Activated naive CD8-positive, alpha-beta T cell treated with anti-CD3 and anti-CD28 coated beads, Interleukin-2, amount 50 U/mL, for 16 hours (primary cell): ENCODE measurements around the gene HOXA1.

Experiments
- DNase-seq: peaks from one replicate; pipeline ENCODE4 v3.0.0-alpha.2; 2020; ENCODE audit warnings: low read depth, low spot score

The HOXA1 gene

DNA sequence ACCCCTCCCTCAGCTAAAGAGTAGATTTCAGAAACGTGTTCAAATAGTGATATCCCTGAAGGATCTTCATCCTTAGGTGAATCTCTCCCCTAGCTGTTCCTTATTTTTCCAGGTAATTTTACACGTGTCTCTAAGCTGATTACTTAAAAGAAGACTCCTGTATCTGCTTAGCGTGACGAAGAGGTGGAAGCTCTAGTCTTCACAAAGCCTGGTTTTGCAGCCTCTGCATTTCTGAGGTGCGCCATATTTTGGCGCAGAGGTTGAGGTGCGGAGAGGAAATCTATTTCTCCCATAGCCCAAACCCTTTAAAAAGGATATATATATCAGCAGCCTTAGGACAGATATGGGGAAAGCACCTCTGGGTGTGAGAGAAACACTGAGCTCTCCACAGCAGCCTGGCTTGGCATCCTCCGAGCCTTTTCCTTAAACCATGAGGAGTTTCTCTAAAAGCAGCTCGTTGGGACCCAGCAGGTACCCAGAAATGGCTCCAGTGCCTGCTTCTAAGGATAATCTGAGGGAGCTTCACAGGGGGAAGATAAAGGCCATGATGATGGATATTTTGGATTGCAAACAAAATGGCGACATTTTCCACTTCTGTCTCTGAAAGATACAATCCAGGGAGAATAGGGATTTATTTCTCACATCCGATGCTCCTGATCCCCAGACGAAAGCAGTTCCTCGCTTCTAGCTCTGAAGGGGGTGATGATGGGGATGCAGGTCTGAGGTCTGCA, 9.7 kb upstream of the HOXA1 start:
- DNase-seq, result no peak

DNA sequence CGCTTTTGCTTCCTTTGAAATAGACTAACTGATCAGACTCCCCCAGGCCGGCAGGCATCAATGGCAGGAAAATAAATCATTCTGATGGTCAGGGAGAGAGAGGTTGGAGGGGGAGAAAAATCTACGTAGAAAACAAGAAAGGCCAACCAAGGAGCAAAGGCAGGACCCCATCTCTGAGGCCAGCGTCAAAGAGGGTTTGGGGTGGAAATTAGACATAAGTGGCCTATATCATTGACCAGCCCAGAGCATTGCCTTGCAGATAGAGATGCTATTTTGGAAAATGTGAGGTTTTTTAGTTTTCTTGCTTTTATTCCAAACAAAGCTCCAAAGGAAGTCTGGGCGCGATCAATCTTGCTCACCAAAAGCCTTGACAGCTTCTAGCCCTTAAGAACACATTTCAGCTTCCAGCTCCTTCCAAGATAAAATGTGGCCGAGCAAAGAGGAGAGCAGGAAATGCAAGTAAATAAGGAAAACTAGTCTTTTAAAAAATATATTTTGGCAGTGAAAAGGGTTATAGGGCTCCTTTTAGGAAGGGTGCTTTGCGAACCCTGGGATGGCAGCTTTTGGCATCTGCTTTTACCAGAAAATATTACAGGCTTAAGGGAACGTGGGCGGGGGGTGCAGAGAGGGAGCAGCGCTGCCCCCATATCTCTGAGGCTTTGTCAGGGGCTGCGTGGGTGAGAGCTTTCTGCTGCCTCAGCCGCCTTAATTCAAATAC, 8.7 kb upstream of the HOXA1 start:
- DNase-seq, result no peak

DNA sequence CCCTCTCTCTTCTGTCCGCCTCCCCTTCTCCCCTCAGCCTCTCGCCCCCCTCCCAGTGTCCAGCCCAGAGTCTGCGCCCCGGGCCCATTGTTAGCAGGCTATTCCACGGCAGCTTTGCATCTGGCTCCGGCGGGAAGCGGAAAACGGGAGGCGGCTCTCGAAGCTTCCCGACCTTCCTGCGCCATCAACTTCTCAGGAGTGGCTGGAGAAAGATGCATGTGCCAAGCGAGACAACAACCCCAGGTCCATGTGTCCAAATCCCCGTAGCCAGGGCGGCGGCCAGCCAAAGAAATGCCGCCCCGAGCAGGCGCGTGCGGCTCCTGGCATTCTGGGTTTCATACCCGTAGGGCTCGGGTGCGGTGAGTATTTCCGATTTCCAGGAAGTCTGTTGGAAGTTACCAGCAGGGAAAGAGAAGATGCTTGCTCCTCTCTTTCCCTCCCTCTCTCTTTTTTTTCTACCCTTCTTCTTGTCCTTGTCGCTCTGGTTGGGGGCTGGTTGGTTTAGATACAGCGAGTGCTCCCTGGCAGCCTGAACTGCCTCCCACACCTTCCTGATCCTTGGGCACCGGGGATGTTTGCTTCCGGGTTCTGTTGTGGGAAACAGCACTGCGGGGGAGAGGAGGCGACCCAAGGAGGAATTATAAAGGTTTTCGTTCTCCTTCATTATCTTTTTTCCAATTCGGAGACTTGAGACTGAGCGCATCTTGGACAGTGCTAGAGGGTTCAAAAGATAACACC, 7.9 kb upstream of the HOXA1 start:
- DNase-seq, result no peak

DNA sequence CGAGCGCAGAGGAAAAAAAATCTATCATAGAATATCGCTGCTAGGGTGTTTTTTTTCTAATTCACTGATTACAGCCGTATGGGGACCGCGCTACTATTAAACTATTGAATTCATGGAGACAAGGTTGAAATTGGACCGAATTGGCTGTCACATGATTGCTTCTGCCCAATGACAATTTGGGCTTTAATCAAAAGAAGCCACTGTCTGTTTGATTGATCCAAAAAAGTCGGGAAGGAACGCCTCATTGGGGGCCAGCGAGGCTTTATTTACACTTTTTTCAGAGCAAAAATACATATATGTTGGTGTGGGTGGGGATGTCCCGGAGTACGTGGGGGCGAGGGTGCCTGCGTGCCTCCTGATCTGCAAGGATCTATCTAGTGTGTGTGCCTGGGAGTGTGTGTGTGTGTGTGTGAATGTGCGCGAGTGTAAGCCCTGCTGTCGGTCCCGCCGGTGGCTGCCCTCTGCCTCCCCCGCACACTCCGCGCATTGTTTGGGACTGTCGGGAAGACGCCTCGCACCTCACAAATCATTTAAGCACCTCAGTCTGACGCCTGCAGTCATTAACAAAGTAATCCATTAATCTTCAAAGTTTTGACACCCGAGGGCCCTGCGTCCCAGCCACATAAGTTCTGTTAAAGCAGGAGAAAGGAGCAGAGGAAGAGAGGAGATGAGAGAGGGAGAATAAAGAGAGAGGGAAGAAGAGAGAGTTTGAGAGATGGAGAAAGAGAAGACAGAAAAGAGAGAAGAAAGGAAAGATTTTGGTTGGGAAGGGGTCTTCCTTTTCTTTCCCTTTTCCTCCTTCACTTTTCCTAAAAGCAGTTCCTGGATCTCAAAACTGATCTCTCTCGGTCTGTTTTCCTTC, 7.0 kb upstream of the HOXA1 start, which contains the start of gene HOXA2:
HOXA2 (minus strand) TSS at position 103 of the 862 bp plus-strand sequence. CDS start 183 bp downstream, outside the sequence.
- DNase-seq, result no peak

DNA sequence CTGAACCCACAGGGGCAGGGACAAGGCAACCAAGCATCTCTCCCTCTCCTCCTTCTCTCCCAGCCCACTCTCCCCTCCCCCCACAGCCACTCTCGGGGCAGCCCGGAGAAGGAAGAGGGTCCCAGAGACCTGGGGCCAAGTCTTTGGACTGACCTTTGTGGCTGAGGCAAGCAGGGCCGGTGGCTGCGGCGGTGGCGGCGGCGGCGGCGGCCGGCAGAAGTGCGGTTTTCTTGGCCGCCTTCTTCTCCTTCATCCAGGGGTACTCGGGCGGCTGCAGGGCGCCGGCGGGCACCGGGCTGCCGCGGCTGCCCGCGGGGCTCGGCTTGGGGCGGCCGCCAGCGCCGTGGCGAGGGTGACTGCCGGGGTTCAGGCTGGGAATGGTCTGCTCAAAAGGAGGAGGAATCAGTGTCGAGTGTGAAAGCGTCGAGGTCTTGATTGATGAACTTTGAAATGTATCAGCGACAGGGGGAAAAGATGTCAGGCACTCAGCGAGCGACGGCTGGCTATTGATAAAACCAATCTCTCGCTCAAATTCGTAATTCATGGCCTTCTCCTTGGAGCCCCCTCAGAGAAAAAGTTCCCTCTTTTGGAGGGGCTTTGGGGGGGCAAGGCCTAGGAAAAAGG, 6.3 kb upstream of the HOXA1 start:
- no peak for DNase-seq

DNA sequence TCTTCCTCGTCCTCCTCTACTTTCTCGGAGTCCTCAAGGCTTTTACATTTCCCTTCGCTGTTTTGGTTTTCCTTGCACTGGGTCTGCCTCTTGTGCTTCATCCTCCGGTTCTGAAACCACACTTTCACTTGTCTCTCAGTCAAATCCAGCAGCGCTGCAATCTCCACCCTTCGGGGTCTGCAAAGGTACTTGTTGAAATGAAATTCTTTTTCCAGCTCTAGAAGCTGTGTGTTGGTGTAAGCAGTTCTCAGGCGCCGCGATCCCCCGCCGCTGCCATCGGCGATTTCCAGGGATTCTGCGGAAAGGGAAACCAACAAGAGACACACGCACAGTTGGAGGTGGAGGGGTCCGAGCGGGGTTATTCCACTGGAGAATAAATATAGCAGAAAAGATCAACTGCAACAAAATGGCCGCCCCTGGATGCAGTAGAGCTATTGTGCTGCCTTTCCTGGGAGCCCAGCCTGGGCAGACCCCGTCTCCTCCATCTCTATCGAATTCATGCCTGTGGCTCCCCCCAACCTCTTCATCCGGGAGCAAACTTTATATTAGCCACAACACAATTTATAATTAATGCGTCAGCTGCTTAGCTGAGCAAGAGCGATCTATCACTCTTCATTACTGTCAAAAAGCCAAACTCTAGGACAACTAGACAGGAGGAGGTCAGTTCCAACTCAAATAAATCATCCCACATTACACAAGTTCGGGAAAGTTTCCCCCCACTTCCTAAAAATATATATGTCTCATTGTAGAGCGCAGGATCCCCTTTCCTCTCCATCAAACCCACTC, 5.6 kb upstream of the HOXA1 start:
- DNase-seq, result no peak

DNA sequence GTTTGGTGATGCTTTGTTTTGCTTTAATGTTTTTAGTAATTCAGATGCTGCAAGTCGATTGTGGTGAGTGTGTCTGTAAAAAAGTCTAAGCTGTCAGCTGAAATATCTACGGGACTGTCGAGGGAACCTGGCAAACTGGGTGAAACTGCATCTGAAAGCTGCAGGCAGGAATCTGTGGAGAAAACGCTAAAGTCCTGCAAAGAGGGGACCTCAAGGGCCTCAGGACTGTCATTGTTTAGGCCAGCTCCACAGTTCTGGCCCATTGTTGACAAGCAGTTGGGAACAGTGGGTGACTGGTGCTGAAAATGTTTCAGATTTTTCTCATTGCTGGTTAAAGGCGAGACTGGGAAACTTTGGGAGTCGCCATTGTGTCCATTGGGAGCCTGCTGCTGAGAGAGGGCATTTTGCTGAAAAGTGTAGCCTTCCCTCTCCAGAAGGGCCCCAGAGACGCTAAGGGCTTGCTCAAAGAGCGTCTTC, 4.9 kb upstream of the HOXA1 start:
- DNase-seq, result no peak

DNA sequence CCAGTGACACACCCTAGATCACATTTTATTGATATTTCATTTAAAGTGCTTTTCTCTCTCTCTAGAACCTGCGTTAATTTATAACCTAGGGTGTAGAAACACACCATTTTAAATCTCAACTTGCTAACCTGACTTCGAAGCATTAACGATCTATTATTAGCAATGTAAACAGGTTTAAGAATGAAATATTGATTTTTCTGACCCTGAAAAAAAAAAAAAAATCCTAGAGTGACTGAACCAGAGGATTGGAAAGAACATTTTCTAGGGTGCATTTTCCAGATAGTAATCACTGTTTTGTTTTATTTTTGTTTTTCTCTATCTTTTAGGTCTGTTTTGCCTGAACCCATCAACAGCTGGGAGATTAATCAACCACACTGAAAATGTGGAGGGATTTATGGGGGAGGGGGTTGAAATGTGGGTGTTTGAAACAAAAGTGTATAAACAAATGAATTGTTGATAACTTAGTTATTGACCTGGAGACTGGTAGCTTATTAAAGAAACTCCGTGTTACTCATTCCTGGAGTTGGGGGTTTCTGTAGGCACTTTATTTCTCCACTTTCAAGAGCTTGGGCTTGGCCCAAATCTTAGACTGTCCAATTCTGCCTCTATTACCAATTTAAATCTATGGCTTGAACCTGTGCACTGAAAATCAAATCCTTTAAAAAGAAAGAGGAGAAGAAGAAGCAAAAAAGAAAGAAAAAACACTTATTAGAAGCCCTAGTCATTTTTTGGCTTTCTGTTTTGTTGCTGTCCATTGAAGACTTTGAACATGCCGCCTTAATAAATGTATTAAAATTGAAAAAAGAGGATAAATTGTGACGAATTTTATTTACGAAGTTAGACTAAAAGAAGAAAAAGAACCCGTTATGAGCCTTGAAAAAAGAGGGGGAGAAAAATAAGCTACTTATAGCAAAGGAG, 3.9 kb upstream of the HOXA1 start:
- no peak for DNase-seq

DNA sequence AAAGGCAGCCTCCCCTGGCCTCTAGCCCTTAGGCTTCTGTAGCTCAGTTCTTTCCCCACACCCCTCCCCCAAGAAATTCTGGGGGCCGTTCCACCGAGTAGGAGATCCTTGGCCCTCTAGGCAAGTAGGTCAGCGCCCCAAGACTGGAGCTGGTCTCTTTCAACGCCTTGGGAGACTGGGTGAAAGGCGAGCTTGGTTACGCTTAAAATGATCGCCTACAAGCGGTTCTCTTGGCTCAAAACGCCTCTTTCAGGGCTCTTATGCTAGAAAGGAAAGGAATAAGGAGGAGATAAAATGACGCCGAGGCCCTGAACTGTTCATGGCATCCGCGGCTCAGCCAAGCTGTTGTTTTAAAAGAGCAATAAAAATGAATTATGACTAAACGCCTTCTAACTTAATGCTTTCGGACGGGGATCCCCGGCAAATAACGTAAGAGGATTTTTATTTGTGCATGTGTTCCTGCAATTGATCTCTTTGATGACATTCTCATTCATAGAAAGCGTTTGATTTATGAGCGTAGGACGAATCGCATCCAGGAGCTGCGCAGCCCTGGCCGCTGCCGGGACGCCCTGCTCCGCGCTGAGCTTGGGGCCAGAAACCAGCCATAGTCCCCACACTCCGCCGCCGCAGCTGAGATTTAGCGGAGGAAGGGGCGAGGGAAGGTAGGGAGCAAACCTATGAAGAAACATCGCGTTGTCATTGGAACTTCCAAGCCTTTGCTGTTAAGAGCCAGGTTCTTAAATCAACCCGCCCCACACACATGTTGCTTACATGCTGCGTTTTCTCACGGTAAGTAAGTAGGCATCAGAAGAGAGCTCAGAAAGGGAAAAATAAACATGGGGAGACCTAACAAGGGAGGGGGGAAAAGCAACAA, 3.0 kb upstream of the HOXA1 start:
- DNase-seq, result no peak

DNA sequence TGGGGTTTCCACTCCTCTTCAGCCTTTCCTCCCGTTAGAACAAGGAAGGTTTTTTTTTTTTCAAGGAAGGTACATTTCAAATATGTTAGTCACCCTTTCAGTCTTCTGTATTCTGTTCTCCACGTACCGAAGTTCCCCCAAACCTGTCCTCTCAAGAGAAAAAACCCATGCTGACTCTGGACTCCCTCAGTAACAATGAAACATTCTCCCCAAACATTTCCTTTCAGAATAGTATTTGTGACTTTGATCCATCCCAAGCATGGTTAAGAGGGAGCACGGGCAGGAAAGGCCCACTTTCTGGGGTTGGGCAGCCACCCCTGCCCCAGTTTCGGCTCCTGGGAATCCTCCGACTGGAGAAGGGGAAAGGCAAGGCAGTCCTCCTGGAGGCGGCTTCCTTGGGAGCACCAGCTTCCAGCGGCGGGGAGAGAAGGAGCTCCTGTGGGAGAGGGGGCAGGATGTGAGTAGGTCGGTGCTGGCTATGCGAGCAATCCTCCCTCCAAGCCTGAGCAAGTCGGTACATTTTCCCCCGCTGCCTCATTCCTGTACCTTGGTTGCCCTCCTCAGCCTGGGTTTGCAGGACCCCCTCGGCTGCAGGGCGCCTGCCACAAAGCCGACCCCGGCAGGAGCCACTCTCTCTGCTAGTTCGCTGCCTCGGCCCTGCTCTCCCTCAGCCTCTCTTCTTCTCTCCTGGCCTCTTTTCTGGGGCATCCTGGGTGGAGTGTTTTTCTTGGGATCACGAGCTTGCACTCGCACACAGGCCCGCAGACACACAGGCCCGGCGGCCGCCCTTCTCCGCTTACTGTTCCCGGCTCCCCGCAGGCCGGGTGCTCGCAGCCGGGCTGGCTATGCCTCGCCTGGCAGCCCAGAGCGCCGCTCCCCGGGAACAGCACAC, 2.1 kb upstream of the HOXA1 start:
- DNase-seq, result no peak

DNA sequence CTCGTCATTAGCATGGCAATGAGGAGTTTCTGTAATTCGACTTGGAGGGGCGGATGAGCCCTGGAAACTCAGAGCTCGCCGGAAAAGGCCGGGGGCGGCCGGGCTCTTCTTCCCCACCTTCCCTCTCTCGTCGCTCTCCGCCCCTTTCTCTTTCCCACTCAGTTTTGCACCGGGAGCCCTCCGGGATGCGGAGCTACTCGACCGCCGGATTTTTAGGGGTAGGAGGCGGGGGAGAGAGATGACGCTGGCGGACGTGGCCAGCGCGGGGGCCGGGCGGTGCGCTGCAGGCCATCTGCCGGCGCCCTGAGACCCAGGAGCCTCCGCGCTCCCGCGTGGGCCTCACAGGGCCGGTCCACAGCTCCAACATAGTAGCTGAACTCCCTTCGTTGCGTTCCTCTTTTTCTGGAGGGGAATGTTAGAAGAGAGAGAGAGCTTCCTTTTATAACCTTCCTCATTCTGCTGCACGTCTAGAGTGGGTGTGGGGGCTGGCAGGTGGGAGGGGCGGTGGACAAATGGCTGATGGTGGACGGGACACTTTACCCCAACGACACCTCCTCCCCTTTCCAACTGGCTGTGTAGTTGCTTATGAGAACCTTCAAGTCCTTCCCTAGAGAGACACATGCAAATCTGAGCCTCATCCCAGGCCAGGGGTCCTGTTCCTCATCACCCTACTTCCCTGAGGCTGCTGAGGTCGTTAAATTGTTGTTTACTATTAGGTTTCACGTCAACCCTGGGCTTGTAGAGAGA, 1.1 kb upstream of the HOXA1 start:
- DNase-seq, result no peak

DNA sequence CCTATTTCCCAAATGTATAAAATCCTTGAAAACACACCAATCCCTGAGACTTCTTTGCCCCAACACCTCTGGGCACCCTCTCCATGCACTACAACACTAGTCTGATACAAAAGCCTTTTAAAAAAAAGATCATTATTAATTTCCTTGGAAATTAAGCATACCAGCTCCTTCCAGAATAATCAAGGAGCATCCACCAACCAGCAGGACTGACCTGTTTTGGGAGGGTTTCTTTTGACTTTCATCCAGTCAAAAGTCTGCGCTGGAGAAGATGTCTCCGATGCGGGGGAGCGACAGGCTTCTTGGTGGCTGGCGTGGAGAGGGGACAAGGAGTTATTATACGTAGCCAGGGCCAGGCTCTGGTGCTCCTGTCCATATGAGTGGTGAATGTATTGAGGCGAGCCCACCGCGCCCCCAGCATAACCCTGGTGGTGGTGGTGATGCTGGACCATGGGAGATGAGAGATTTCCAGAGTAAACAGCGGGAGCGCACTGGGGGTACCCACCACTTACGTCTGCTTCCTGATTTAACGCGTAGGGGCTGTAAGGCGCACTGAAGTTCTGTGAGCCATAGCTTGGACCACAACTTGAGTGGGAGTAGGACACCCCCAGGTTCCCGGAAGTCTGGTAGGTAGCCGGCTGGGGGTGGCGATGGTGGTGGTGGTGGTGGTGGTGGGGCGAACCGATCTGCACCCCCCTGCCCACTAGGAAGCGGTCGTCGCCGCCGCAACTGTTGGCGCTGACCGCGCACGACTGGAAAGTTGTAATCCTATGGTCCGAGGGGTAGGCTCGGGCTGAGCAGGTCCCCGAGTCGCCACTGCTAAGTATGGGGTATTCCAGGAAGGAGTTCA, 527 bp downstream of the HOXA1 start:
- DNase-seq, result no peak

DNA sequence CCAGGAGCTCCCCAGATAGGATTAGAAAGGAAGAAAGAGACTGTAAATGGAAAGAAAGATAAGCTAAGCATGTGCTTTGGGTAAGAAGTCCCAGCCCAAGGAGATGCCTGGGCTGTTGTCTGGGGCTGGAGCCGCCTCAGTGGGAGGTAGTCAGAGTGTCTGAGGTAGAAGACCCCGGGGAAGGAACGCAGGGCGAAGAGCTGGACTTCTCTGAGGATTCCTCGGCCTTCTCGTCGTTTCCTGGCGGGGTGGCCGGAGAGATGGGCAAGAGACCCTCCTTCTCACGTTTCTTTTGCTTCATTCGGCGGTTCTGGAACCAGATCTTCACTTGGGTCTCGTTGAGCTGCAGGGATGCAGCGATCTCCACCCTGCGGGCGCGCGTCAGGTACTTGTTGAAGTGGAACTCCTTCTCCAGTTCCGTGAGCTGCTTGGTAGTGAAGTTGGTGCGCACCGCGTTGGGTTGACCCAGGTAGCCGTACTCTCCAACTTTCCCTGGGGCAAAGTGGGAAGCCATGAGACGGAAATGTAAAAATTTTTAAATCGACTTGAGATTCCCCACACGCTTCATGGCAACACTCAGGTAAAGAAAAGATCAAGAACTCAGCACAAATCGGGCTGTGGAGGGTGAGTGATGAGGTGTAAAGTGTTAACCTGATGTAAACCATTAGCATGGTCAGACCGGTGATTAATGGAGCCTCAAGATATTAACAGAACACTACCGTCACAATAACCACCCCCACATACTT, 1.3 kb downstream of the HOXA1 start:
- DNase-seq, result no peak

DNA sequence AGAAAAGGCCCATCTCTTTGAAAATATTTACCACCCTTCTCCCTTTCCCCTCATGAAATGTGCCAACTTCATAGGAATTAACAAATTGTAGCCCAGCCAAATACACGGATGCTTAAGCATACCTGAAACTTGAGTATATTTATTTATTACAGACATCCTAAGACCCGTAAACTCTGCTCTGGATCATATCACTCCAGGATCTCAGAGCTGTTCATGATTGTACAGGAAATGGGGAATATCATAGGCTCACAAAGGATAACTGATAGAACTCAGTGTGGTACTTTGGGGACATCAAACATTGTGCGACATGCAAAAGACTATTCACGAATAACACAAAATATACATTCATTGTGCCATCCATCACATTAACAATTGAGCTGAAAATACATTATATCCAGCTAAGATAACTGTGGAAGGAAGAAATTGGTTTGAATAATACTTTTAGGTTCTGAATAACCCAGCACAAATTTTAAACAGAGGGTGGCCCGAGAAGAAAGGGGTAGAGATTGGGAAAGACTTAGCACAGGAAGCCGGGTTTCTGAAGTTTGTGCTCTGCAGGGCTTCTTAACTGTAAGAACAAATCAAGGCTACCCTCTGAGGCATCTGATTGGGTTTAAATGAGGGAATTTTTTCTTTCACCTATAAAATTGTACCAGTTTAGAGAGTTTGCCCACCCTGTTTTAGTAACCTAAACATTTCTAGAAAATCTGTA, 2.5 kb downstream of the HOXA1 start:
- no peak for DNase-seq
